ENCODE data around the gene PRKAR2A.
"Not testable (repeated sequence)": the region's sequence is repeated elsewhere in the genome, so short reads cannot be mapped to it uniquely, and the experiment has no call there.

DNA sequence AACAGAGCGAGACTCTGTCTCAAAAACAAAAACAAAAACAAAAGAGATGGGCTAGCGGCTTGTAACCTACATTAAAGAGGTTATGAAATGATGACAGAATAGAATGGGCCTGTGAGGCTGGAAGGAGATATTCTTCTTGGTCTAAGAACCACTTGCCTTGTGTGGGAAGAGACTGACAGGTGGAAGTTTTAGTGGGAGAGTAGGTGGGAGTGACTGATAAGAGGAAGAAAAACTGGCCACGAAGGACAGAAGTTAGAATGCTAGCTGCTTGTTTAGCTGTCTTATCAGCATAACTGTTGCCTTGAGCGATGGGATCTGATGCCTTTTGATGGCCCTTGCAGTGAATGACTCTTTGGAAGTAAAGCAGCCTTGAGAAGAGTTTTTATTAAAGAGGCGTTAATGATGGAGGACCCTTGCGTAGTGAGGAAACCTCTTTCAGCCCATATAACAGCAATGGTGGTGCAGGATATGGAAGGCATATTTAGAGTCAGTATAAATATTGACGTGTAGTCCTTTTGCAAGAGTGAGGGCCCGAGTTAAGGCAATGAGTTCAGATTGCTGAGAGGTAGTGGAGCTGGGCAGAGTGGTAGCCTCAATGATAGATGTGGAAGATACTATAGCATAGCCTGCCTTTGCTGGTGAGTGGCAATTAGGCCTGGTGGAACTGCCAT is 122.4 kb downstream of the PRKAR2A start:
- not testable (repeated sequence) for TF ChIP-seq ZHX1 (conservative IDR thresholded peaks at IDR 0.05; ENCODE audit: low read length); ZKSCAN3 (CRISPR knock-in tag; IDR thresholded peaks at IDR 0.05); KHSRP (IDR thresholded peaks at IDR 0.05); MYC (IDR thresholded peaks at IDR 0.05; ENCODE audit: low read depth, low read length); MYC (CRISPR knock-in tag; IDR thresholded peaks at IDR 0.05; ENCODE audit: borderline replicate concordance, low read depth)

Data from K562 (cell line).